Endothelial cell of umbilical vein (primary cell): ENCODE data around the gene BCOR. TPM values are rescaled to one million over a fixed set of nuclear protein-coding genes. Genes with fewer than 3 reads are reported as not detected.

Experiments used
- BruUV-seq: library from RNA; stranded (reverse); fragments of 400-500 nt; replicated peaks from 2 replicates; lab custom pipeline; 2021; lab: Mats Ljungman, UMichigan
- CTCF ChIA-PET: fragments of 300-600, 350-600 bp; sonication (Branson Sonifier 250); formaldehyde crosslinking; loops from one replicate; lab custom pipeline; 2021; ENCODE audit warnings: antibody characterized with exemption, inconsistent platforms; lab: Charles Lee
- POLR2A ChIA-PET: fragments of 300-600, 350-600 bp; sonication (Branson Sonifier 250); formaldehyde crosslinking; loops from one replicate; lab custom pipeline; 2021; ENCODE audit warnings: antibody characterized with exemption, inconsistent platforms; lab: Charles Lee
- DNase-seq: peaks from one replicate; pipeline ENCODE4 v3.0.0-alpha.2; 2011; ENCODE audit warnings: low read depth, low spot score
- FAIRE-seq: peaks from 2 replicates; lab custom pipeline; 2011; peaks lifted over from hg19 to GRCh38; lab: Jason Lieb, UNC
- H2AFZ ChIP-seq: 2 replicates; pipeline ENCODE4 v1.6.0; 2012; ENCODE audit warnings: low read depth, low read length, control low read depth, inconsistent platforms
- H3K27ac ChIP-seq: 2 replicates; pipeline ENCODE4 v1.5.1; 2011; ENCODE audit warnings: low read depth, mild to moderate bottlenecking, control low read depth, low read length, moderate library complexity; ENCODE audit not compliant: insufficient read depth
- H3K27me3 ChIP-seq, 2 experiments: 2 replicates each; pipeline versions ENCODE4 v1.6.0 to v1.6.1; 2011; ENCODE audit warnings: low read length in 2 of 2, mixed read lengths in 1 of 2; ENCODE audit not compliant: control insufficient read depth in 2 of 2, insufficient read depth in 2 of 2
- H3K36me3 ChIP-seq, 2 experiments: 2 replicates in 1 of 2; 3 replicates in 1 of 2; pipeline ENCODE4 v1.5.1; 2011; ENCODE audit warnings: low read length in 2 of 2, mild to moderate bottlenecking in 1 of 2, moderate library complexity in 1 of 2; ENCODE audit not compliant: control insufficient read depth in 2 of 2, insufficient read depth in 2 of 2; ENCODE audit errors: extremely low read depth in 1 of 2
- H3K4me1 ChIP-seq: 3 replicates; pipeline ENCODE4 v1.5.1; 2011; ENCODE audit warnings: mild to moderate bottlenecking, low read length; ENCODE audit not compliant: control insufficient read depth, insufficient read depth; ENCODE audit errors: extremely low read depth
- H3K4me2 ChIP-seq: 2 replicates; pipeline ENCODE4 v1.6.1; 2011; ENCODE audit warnings: low read length, control low read depth, mixed read lengths; ENCODE audit not compliant: insufficient read depth
- H3K4me3 ChIP-seq, 3 experiments: fragments of 200-600 bp in 1 of 3; sonication (generic), shearing (Covaris generic) in 1 of 3; replicated peaks in 1 of 3; 2 replicates each; pipeline ENCODE4 v1.5.1; 2011 to 2016; ENCODE audit warnings: control low read depth in 3 of 3, low read length in 3 of 3, mild to moderate bottlenecking in 2 of 3, inconsistent platforms in 1 of 3, low read depth in 1 of 3, moderate library complexity in 1 of 3; ENCODE audit not compliant: insufficient read depth in 1 of 3
- H3K79me2 ChIP-seq: 2 replicates; pipeline ENCODE4 v1.6.0; 2012; ENCODE audit warnings: low read length, inconsistent platforms; ENCODE audit not compliant: control insufficient read depth, insufficient read depth
- H3K9ac ChIP-seq: replicated peaks from 2 replicates; pipeline ENCODE3; 2011; ENCODE audit warnings: low read length, control low read depth; ENCODE audit not compliant: insufficient read depth; ENCODE audit errors: extremely low read depth
- H3K9me1 ChIP-seq: replicated peaks from 3 replicates; pipeline ENCODE4 v1.6.0; 2011; ENCODE audit warnings: mild to moderate bottlenecking, low read length; ENCODE audit not compliant: control insufficient read depth, insufficient read depth; ENCODE audit errors: extremely low read depth
- H3K9me3 ChIP-seq: replicated peaks from 2 replicates; pipeline ENCODE4 v1.5.1; 2012; ENCODE audit warnings: low read length, inconsistent platforms; ENCODE audit not compliant: control insufficient read depth, insufficient read depth
- H4K20me1 ChIP-seq: replicated peaks from 2 replicates; pipeline ENCODE3; 2011; ENCODE audit warnings: mild to moderate bottlenecking, low read length; ENCODE audit not compliant: control insufficient read depth, insufficient read depth; ENCODE audit errors: extremely low read depth
- EZH2 ChIP-seq: IDR thresholded peaks from 2 replicates; pipeline ENCODE4 v1.6.1; 2012; ENCODE audit warnings: borderline replicate concordance, low read depth, mild to moderate bottlenecking, moderate library complexity, low read length, inconsistent platforms; ENCODE audit not compliant: severe bottlenecking
- FOS ChIP-seq: IDR thresholded peaks from 2 replicates; pipeline ENCODE4 v1.6.1; 2011; ENCODE audit warnings: mild to moderate bottlenecking, low read length, moderate library complexity, borderline replicate concordance; ENCODE audit not compliant: insufficient read depth
- GATA2 ChIP-seq: IDR thresholded peaks from 2 replicates; pipeline ENCODE4 v1.7.0; 2011; ENCODE audit warnings: low read depth, mild to moderate bottlenecking, moderate library complexity, mixed read lengths, low read length; ENCODE audit not compliant: insufficient read length, insufficient read depth
- JUN ChIP-seq: IDR thresholded peaks from 2 replicates; pipeline ENCODE4 v1.6.1; 2011; ENCODE audit warnings: borderline replicate concordance, low read depth; ENCODE audit not compliant: insufficient read length, insufficient read depth
- MYC ChIP-seq: IDR thresholded peaks from one replicate; pipeline ENCODE4 v1.6.1; 2011; ENCODE audit warnings: mild to moderate bottlenecking, low read depth, low read length
- POLR2A ChIP-seq: IDR thresholded peaks from 2 replicates; pipeline ENCODE4 v1.6.1; 2012; ENCODE audit warnings: low read depth, mild to moderate bottlenecking, control low read depth, low read length
- POLR2AphosphoS5 ChIP-seq: IDR thresholded peaks from 2 replicates; pipeline ENCODE4 v1.6.1; 2012; ENCODE audit warnings: low read depth, mild to moderate bottlenecking, control low read depth, low read length, moderate library complexity; ENCODE audit not compliant: insufficient read depth
- dilution Hi-C: fragments of 300-500 bp; cut with MboI; formaldehyde crosslinking; loops from one replicate; pipeline ENCODE4 v1.15.0; 2019; ENCODE audit warnings: low sequenced_read_pairs; ENCODE audit not compliant: extremely low pct_ligation_motif_present
- intact Hi-C: fragments of 100-400 bp; cut with micrococcal nuclease; formaldehyde crosslinking; loops from one replicate; pipeline ENCODE4 v1.10.0; 2022
- polyA plus RNA-seq, 4 experiments: library from polyadenylated mRNA; depleted of rRNA in 3 of 4; stranded (reverse) in 3 of 4; unstranded in 1 of 4; fragments of >200 nt; gene quantifications; 2 replicates each; pipeline versions ENCODE4 v1.2.1 to v1.2.3, GENCODE V29; 2011 to 2012; ENCODE audit warnings: missing spikeins in 1 of 4
- total RNA-seq: library from RNA; stranded (reverse); gene quantifications from 2 replicates; pipeline ENCODE4 v1.2.3, GENCODE V29; 2021
- TF ChIP-seq, protein P1 (sequence below): IDR thresholded peaks from 2 replicates; pipeline ENCODE4 v1.6.1; 2011; ENCODE audit not compliant: insufficient read depth, insufficient read length
- TF ChIP-seq, protein P2 (sequence below), 2 donors: IDR thresholded peaks; 1 replicate in 1 of 2; 2 replicates in 1 of 2; pipeline ENCODE4 v1.5.1; 2011; ENCODE audit warnings: low read length in 2 of 2, mild to moderate bottlenecking in 2 of 2, moderate library complexity in 2 of 2, control low read depth in 1 of 2, inconsistent platforms in 1 of 2, low read depth in 1 of 2; ENCODE audit not compliant: insufficient read depth in 1 of 2; ENCODE audit errors: extremely low read depth in 1 of 2

BCOR gene
- total and polyA plus RNA-seq, 2 donors (not counting 3 experiments of a cell fraction or from before 2014, with no cell fraction given), result 10.1 to 24.2 TPM

DNA sequence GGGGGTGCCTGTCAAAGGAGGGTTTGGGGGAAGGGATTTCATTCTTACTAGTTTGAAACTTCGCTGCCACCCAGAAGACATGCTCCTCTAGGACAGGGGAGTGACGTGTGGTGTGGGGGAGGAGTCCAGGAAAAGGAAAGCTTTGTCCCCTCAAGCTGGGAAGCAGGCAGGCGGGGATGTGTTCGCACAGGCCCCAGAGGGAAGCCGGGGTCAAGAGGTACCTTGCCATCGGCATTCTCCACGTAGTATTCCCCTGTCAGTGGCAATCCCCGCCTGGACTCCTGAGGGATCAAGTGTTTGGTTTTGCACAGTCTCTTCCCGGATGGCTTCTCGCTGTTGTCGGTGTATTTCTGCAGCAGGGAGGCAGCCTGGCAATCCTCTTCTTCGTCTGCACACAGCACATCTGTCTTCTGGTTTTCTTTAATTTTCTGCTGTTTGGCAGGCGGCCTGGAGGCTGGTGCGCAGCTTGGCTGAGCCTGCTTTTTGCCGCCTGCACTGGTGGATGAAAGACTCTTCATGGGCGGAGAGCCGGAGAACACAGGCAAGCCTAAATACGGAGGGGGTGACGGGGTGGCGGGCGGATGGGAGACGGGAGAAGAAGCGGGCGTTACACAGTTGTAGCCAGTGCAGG lies 35.1 kb downstream of the BCOR start:
- Histone ChIP-seq H3K79me2 (no peaks in the 10 kb centered on the region), H3K4me3 (no peak overlapping the region), H3K27ac (no peak overlapping the region), H3K4me2 (no peak overlapping the region), H3K36me3 (peaks cover 0 to 19% of the 10 kb centered on the region in 2 experiments), H3K27me3 (no peaks in the 10 kb centered on the region), H2AFZ (no peak overlapping the region), H4K20me1 (no peaks in the 10 kb centered on the region), H3K9me3 (no peaks in the 10 kb centered on the region), H3K4me1 (peaks cover 4% of the 10 kb centered on the region), H3K9me1 (no peaks in the 10 kb centered on the region), H3K9ac (no peak overlapping the region)
- CTCF ChIA-PET, result no interaction called here
- POLR2A ChIA-PET, result no interaction called here
- intact Hi-C loops (no loop called here), dilution Hi-C loops (no loop called here)
- DNase-seq (no peak), FAIRE-seq (no peak)
- no TSS peak for BruUV-seq
- TF ChIP-seq EZH2, result no peak
- TF ChIP-seq, protein P1, sequence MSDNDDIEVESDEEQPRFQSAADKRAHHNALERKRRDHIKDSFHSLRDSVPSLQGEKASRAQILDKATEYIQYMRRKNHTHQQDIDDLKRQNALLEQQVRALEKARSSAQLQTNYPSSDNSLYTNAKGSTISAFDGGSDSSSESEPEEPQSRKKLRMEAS, result no peak
- no peak for TF ChIP-seq GATA2
- TF ChIP-seq JUN, result no peak
- no peak for TF ChIP-seq MYC
- no peak for TF ChIP-seq POLR2A
- no peak for TF ChIP-seq FOS
- TF ChIP-seq POLR2AphosphoS5, result no peak
- TF ChIP-seq, protein P2, sequence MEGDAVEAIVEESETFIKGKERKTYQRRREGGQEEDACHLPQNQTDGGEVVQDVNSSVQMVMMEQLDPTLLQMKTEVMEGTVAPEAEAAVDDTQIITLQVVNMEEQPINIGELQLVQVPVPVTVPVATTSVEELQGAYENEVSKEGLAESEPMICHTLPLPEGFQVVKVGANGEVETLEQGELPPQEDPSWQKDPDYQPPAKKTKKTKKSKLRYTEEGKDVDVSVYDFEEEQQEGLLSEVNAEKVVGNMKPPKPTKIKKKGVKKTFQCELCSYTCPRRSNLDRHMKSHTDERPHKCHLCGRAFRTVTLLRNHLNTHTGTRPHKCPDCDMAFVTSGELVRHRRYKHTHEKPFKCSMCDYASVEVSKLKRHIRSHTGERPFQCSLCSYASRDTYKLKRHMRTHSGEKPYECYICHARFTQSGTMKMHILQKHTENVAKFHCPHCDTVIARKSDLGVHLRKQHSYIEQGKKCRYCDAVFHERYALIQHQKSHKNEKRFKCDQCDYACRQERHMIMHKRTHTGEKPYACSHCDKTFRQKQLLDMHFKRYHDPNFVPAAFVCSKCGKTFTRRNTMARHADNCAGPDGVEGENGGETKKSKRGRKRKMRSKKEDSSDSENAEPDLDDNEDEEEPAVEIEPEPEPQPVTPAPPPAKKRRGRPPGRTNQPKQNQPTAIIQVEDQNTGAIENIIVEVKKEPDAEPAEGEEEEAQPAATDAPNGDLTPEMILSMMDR (IDR thresholded peaks at IDR 0.05; ENCODE audit: extremely low read depth in 1 of 2, insufficient read depth in 1 of 2, low read depth in 1 of 2, low read length in 2 of 2), result no peak
